Adrenal gland (tissue), 5 donors: ENCODE results near the gene FHAD1.

Source experiments
- POLR2A ChIP-seq, 2 donors: fragments of 450-650 bp; IDR thresholded peaks; one replicate each; pipeline ENCODE4 v1.6.1; 2017; ENCODE audit warnings: antibody characterized with exemption in 2 of 2, mild to moderate bottlenecking in 2 of 2, moderate library complexity in 1 of 2
- TF ChIP-seq, protein P1 (sequence below), 6 experiments: fragments of 450-650 bp in 4 of 6; fragments of 200-600 bp in 2 of 6; sonication (generic) in 1 of 6; IDR thresholded peaks; 1 replicate in 5 of 6; 2 replicates in 1 of 6; pipeline versions ENCODE4 v1.5.1 to v1.8.0; 2016 to 2021; ENCODE audit warnings: antibody characterized with exemption in 6 of 6, mild to moderate bottlenecking in 2 of 6, moderate library complexity in 1 of 6
- donor health status: DM: no; HTN: no; CAD: no.

DNA sequence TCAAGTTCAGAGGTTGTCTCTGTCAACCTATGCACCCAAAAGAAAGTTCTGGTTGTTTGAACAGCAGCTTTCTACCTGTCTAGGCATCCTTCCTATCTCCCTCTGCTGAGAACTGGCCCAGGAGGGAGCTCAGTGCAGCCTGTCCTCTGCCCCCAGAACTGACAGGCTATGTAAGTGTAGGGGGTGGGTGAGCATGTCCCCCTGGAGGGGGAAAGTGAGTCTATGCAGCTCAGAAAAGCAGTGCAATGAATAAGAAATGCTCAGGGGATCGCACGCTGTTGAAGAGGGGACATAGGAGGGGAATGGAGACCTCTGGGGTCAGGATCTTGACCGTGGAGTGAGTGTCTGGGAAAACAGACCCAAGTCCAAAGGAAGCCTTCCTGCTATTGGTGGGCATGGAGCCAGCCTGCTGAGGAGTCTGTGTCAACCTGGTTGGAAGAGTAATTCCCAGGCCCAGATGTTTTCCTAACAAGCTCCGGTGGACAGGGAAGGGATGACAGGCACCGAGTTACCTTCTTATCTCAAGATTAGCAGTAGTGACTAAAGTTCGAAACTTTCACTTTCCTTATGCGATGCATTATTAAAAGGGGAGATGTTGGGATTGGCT lies 26.1 kb upstream of the FHAD1 start:
- TF ChIP-seq, protein P1, sequence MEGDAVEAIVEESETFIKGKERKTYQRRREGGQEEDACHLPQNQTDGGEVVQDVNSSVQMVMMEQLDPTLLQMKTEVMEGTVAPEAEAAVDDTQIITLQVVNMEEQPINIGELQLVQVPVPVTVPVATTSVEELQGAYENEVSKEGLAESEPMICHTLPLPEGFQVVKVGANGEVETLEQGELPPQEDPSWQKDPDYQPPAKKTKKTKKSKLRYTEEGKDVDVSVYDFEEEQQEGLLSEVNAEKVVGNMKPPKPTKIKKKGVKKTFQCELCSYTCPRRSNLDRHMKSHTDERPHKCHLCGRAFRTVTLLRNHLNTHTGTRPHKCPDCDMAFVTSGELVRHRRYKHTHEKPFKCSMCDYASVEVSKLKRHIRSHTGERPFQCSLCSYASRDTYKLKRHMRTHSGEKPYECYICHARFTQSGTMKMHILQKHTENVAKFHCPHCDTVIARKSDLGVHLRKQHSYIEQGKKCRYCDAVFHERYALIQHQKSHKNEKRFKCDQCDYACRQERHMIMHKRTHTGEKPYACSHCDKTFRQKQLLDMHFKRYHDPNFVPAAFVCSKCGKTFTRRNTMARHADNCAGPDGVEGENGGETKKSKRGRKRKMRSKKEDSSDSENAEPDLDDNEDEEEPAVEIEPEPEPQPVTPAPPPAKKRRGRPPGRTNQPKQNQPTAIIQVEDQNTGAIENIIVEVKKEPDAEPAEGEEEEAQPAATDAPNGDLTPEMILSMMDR (IDR thresholded peaks at IDR 0.05): no peak
- no peak for TF ChIP-seq POLR2A (IDR thresholded peaks at IDR 0.05)
